Kidney (tissue), 14 donors: ENCODE data around the gene SYS1. TPM values are rescaled to one million over a fixed set of nuclear protein-coding genes. Genes with fewer than 3 reads are reported as not detected.

ENCODE experiments used
- DNase-seq, 5 donors: peaks; one replicate each; pipeline ENCODE4 v3.0.0-alpha.2; 2013 to 2020
- FAIRE-seq: peaks from 2 replicates; lab custom pipeline; 2012; peaks lifted over from hg19 to GRCh38; lab: Jason Lieb, UNC
- H3K27ac ChIP-seq, 2 donors: one replicate each; pipeline ENCODE4 v1.7.0; 2013; ENCODE audit warnings: low read depth in 2 of 2, low read length in 2 of 2, inconsistent platforms in 1 of 2
- H3K27me3 ChIP-seq: one replicate; pipeline ENCODE4 v1.7.1; 2013; ENCODE audit warnings: low read length, inconsistent platforms; ENCODE audit not compliant: control insufficient read depth, insufficient read depth
- H3K36me3 ChIP-seq, 3 donors: one replicate each; pipeline versions ENCODE4 v1.7.0 to v1.7.1; 2013; ENCODE audit warnings: low read length in 3 of 3, control low read depth in 1 of 3, inconsistent platforms in 1 of 3; ENCODE audit not compliant: insufficient read depth in 3 of 3, control insufficient read depth in 2 of 3
- H3K4me1 ChIP-seq, 3 donors: one replicate each; pipeline versions ENCODE4 v1.7.0 to v1.7.1; 2013; ENCODE audit warnings: low read length in 3 of 3, inconsistent platforms in 1 of 3, low read depth in 1 of 3; ENCODE audit not compliant: control insufficient read depth in 2 of 3, insufficient read depth in 2 of 3
- H3K4me3 ChIP-seq, 3 donors: one replicate each; pipeline versions ENCODE4 v1.7.0 to v1.8.1; 2013; ENCODE audit warnings: low read length in 3 of 3, control low read depth in 1 of 3, inconsistent platforms in 1 of 3
- H3K9ac ChIP-seq, 3 donors: one replicate each; pipeline versions ENCODE4 v1.7.0 to v1.7.1; 2013; ENCODE audit warnings: low read length in 3 of 3, control low read depth in 1 of 3, inconsistent platforms in 1 of 3
- H3K9me3 ChIP-seq, 3 donors: one replicate each; pipeline versions ENCODE4 v1.7.0 to v1.7.1; 2013; ENCODE audit warnings: low read length in 3 of 3, control low read depth in 1 of 3, inconsistent platforms in 1 of 3; ENCODE audit not compliant: control insufficient read depth in 2 of 3, insufficient read depth in 1 of 3
- CTCF ChIP-seq: IDR thresholded peaks from 3 replicates; pipeline ENCODE4 v1.5.1; 2012; ENCODE audit warnings: mild to moderate bottlenecking, moderate library complexity, borderline replicate concordance; ENCODE audit not compliant: insufficient read depth; ENCODE audit errors: extremely low read depth
- intact Hi-C: fragments of 100-400 bp; cut with DNase I; formaldehyde crosslinking; loops from one replicate; pipeline ENCODE4 v1.11.1; 2022
- polyA plus RNA-seq: library from polyadenylated mRNA; stranded (reverse); fragments of 350-450 nt; fragmentation: Illumina TruSeq; extraction: RNeasy Lipid Tissue Mini Kit (QIAGEN cat#74804); gene quantifications from one replicate; pipeline ENCODE4 v1.2.3, GENCODE V29; 2014; ENCODE audit warnings: low read depth, low replicate concordance; ENCODE audit not compliant: insufficient read depth
- total RNA-seq: library from RNA; stranded (reverse); fragmentation: NEBNext Ultra II Directional; extraction: Animal tissue kit (Norgen Biotek cat#: 25700); gene quantifications from one replicate; pipeline ENCODE4 v1.2.1, GENCODE V29; 2021
- donor health status: control.
- donor health status: control.
- donor health status: control.
- donor health status: control.
- donor health status: control.
- donor health status: DM: yes; HTN: yes; CAD: no.
- donor health status: Normal renal cell carcinoma (clear cell type).

The SYS1 gene
- total and polyA plus RNA-seq, 2 donors from 2014 or later: 38.7 to 39.8 TPM

- Histone ChIP-seq H3K4me1 (peaks cover 0 to 14% (median 6%) of the 10 kb centered on the region in 3 donors), H3K9ac (peak overlapping the region; percentile 57 to 66 (median 59)), H3K4me3 (peak overlapping the region in 2 of 3 donors; percentile 57 to 85), H3K36me3 (no peaks in the 10 kb centered on the region), H3K27me3 (no peaks in the 10 kb centered on the region), H3K27ac (no peak overlapping the region), H3K9me3 (no peaks in the 10 kb centered on the region)
- no peak for TF ChIP-seq CTCF
- no peak for FAIRE-seq
- intact Hi-C loops: loop anchor here (10.0 kb wide), 1 partner anchor 61 kb away; no protein-coding TSS in a partner anchor
- DNase-seq: no peak
Measured at GRCh38 chr20:45374101-45374467, 11.1 kb downstream of the SYS1 start.

DNA sequence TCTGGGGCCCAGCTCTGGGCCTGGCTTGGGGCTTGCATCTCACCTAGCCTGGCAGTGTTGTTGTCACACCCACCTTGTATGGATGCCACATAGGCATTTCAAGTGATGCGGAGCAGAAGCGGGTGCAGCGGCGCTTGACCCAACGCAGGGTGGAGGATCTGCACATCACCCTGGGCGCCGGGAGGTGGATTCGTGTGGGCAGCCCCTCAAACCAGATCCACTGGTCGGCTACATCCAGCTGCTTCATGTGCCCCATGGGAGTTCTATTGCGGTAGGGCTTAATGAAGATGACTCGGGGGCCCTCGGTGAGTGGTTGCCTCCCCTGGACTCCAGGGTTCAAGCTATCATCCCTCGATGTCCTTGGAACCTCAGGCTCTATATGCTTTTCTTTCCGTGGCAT, 12.0 kb downstream of the SYS1 start:
- Histone ChIP-seq H3K9me3 (no peaks in the 10 kb centered on the region), H3K27me3 (no peaks in the 10 kb centered on the region), H3K36me3 (no peaks in the 10 kb centered on the region), H3K9ac (no peak overlapping the region), H3K4me1 (peaks cover 0 to 14% (median 6%) of the 10 kb centered on the region in 3 donors), H3K27ac (no peak overlapping the region), H3K4me3 (no peak overlapping the region)
- DNase-seq (no peak), FAIRE-seq (no peak)
- intact Hi-C loops: loop anchor here (10.0 kb wide), 1 partner anchor 60 kb away; no protein-coding TSS in a partner anchor
- no peak for TF ChIP-seq CTCF

DNA sequence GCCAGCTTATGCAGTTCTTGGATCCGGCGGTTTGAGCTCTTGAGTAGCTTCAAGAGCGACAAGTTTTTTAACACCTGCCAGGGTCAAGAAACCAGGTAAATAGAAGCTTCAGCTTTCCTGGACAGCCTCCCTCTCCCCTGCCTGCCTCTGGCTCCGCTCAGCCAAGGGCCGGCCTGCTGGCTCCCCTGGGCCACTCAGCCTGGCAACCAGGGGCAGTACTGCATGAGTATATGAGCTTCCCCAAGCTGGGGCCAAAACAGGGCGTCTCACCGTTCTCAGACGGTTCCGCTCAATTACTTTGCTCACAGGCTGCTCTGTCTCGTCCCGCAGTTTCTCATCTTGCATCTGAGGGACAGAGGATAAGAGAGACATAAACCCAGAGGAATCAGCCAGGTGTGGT, 14.3 kb downstream of the SYS1 start:
- DNase-seq: peak in 4 of 5 donors; percentile 76 to 88 (median 81)
- Histone ChIP-seq H3K4me1 (peaks cover 0 to 6% (median 6%) of the 10 kb centered on the region in 3 donors), H3K36me3 (no peaks in the 10 kb centered on the region), H3K4me3 (no peak overlapping the region), H3K9ac (no peak overlapping the region), H3K27me3 (no peaks in the 10 kb centered on the region), H3K9me3 (no peaks in the 10 kb centered on the region), H3K27ac (no peak overlapping the region)
- no peak for FAIRE-seq
- TF ChIP-seq CTCF: no peak
- intact Hi-C loops: loop anchor here (10.0 kb wide), 1 partner anchor 58 kb away; no protein-coding TSS in a partner anchor

DNA sequence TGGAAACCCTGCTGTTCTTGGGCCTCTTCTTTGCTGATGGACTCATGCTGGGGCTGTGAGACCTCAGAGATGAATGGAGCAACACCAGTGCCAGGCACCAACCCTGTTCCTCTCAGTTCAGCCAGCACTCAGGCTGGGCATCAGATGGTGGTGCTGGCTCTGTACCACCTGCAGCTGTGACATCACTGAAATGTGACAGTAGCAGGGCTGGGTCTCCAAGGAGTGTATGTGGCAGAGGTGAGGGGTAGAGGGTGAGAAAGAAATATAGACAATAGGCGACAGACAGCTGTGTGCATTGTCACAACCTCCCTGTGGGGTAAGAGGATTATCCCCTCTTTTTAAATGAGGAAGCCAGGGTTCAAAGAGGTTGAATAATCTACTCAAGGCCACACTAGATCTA, 15.2 kb downstream of the SYS1 start, which contains the start of gene TP53TG5:
TP53TG5 (minus strand) TSS at position 135 of the 400 bp plus-strand sequence; CDS start at position 46, 89 bp downstream.
- H3K4me1 ChIP-seq: peaks cover 0 to 3% (median 2%) of the 10 kb centered on the region in 3 donors
- DNase-seq (no peak), FAIRE-seq (no peak)
- H3K36me3 ChIP-seq: no peaks in the 10 kb centered on the region
- no peak for TF ChIP-seq CTCF
- no peaks in the 10 kb centered on the region for H3K27me3 ChIP-seq
- H3K27ac ChIP-seq: no peak within 1 kb of the TSS
- intact Hi-C loops: loop anchor here (10.0 kb wide), 1 partner anchor 57 kb away; no protein-coding TSS in a partner anchor
- H3K9ac ChIP-seq: no peak within 1 kb of the TSS
- H3K4me3 ChIP-seq: no peak within 1 kb of the TSS
- no peaks in the 10 kb centered on the region for H3K9me3 ChIP-seq
